ENCODE results near the gene WDR59. TPM values are rescaled to one million over a fixed set of nuclear protein-coding genes. Genes with fewer than 3 reads are reported as not detected.
"Not testable (repeated sequence)": the region's sequence is repeated elsewhere in the genome, so short reads cannot be mapped to it uniquely, and the experiment has no call there.

Gene WDR59
- total and polyA plus RNA-seq, 5 donors: 17.4 to 62.3 (median 44.5) TPM

DNA sequence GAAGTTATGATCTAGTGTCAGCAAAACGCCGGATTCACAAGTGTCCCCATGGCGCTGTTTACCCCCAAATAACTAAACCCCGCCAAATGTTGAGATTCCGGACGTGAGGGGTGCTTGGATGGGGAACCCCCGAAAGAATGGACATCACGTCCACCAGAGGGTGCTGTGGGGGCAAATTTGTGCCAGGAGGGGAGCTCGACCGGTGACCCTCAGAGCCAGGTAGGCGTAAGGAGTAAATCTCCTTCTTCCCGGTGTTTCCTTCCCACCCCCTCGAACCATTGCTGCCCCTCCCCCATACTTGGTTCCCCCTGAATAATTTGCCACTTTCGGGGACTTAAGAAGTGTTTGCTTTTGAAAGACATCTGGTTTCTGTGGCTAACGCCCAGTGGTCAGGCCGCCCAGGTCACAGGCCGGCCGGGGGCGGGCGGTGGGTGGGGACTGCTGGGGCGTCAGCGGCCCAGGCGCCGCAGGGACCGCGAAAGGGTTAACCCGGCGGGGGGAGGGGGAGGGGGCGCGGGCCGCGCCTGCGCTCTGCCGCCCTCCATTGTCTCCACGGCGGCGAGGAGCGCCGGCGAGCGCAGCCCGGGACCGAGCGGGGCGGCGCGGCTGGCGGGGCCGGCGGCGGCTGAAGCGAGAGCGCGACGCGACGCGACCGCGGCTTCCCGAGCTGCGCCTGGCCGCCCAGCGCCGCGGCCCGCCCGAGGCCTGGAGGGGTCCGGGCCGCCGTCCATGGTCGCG is 13.7 kb upstream of the WDR59 start, which contains the start of gene ZNRF1:
Gene ZNRF1 (plus strand): TSS at position 544 of the 738 bp plus-strand sequence. CDS start 648 bp downstream, outside the sequence.
- intact Hi-C loops (cut with DNase I): loop anchor here (2.0 to 5.0 kb wide), 2 partner anchors 112 to 114 kb away; no protein-coding TSS in a partner anchor
- peak; percentile 89 to 95 (median 93) for DNase-seq
- Histone ChIP-seq H3K9me3 (ENCODE audit: control insufficient read depth, low read length) (no peaks in the 10 kb centered on the region), H3K27ac (ENCODE audit: low read length) (peak within 1 kb of the TSS; percentile 89), H3K27me3 (ENCODE audit: control insufficient read depth, insufficient read depth) (no peaks in the 10 kb centered on the region), H3K4me1 (ENCODE audit: control insufficient read depth, insufficient read depth, low read length) (peaks cover 2% of the 10 kb centered on the region), H3K4me3 (ENCODE audit: low read length) (peak within 1 kb of the TSS; percentile 99)
- under 1% methylated on average over 73 of the region's 73 CpGs for WGBS
- ATAC-seq: peak; percentile 91 to 92

DNA sequence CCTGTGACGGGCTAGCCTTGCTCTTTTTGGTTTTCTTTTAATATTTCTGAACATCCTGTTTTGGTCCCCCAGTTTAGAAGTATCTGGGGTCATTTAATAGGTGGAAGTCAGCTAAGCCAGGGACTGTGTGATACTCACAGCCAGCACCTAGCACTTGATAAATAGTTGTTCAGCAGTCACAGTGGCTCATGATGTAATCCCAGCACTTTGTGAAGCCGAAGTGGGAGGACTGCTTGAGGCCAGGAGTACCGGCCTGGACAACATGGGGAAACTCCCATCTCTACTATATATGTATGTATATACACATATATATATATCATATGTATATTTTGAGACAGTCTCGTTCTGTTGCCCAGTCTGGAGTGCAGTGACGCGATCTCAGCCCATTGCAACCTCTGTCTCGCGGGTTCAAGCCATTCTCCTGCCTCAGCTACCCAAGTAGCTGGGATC is 12.1 kb upstream of the WDR59 start:
- DNase-seq (no peak), ATAC-seq (no peak)
- Histone ChIP-seq H3K4me1 (ENCODE audit: control insufficient read depth, insufficient read depth, low read length) (peaks cover 2% of the 10 kb centered on the region), H3K4me3 (ENCODE audit: low read length) (no peak overlapping the region), H3K27me3 (ENCODE audit: control insufficient read depth, insufficient read depth) (no peaks in the 10 kb centered on the region), H3K27ac (ENCODE audit: low read length) (no peak overlapping the region), H3K9me3 (ENCODE audit: control insufficient read depth, low read length) (no peaks in the 10 kb centered on the region)
- intact Hi-C loops (cut with DNase I): loop anchor here in 1 of 4 donors (5.0 kb wide), 1 partner anchor 115 kb away; no protein-coding TSS in a partner anchor
- WGBS: 77% methylated on average over 8 of the region's 8 CpGs

DNA sequence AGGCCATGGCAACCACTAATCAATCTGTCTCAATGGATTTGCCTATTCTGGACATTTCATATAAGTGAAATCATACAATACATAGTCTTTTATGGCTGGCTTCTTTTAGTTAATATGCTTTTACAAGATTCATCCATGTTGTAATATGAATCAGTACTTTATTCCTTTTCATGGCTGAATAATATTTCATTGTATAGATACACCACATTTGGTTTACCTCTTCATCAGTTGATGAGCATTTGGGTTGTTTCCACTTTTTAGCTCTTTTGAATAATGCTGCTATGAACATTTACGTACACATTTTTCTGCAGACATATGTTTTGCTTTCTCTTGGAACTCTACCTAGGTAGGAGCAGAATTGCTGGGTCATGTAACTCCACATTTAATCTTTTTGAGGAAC is 11.1 kb upstream of the WDR59 start:
- ATAC-seq: no peak

GRCh38 chr16:74991593-74992403 is 6.9 kb upstream of the WDR59 start:
- Histone ChIP-seq H3K27me3 (ENCODE audit: control insufficient read depth, insufficient read depth) (no peaks in the 10 kb centered on the region), H3K4me3 (ENCODE audit: low read length) (no peak overlapping the region), H3K27ac (ENCODE audit: low read length) (peak overlapping the region; percentile 15), H3K4me1 (ENCODE audit: control insufficient read depth, insufficient read depth, low read length) (peaks cover 2% of the 10 kb centered on the region), H3K9me3 (ENCODE audit: control insufficient read depth, low read length) (no peaks in the 10 kb centered on the region)
- ATAC-seq (peak; percentile 60 to 62), DNase-seq (no peak)
- WGBS: 42% methylated on average over 13 of the region's 13 CpGs
- intact Hi-C loops (cut with DNase I): no loop called here

More for the DNA sequence above, 11.1 kb upstream of the WDR59 start:
- 97% methylated on average over 1 of the region's 1 CpG for WGBS
- no peaks in the 10 kb centered on the region for H3K27me3 ChIP-seq (ENCODE audit: control insufficient read depth, insufficient read depth)
- H3K9me3 ChIP-seq (ENCODE audit: control insufficient read depth, low read length): no peaks in the 10 kb centered on the region
- no peak overlapping the region for H3K27ac ChIP-seq (ENCODE audit: low read length)
- DNase-seq: no peak
- H3K4me3 ChIP-seq (ENCODE audit: low read length): no peak overlapping the region
- intact Hi-C loops (cut with DNase I): loop anchor here in 1 of 4 donors (5.0 kb wide), 1 partner anchor 116 kb away; no protein-coding TSS in a partner anchor
- peaks cover 2% of the 10 kb centered on the region for H3K4me1 ChIP-seq (ENCODE audit: control insufficient read depth, insufficient read depth, low read length)

- intact Hi-C loops (cut with DNase I): no loop called here
- peaks cover 2% of the 10 kb centered on the region for H3K4me1 ChIP-seq (ENCODE audit: control insufficient read depth, insufficient read depth, low read length)
- H3K27me3 ChIP-seq (ENCODE audit: control insufficient read depth, insufficient read depth): no peaks in the 10 kb centered on the region
- ATAC-seq (no peak), DNase-seq (no peak)
- no peak overlapping the region for H3K27ac ChIP-seq (ENCODE audit: low read length)
- H3K9me3 ChIP-seq (ENCODE audit: control insufficient read depth, low read length): no peaks in the 10 kb centered on the region
- no peak overlapping the region for H3K4me3 ChIP-seq (ENCODE audit: low read length)
- 80% methylated on average over 5 of the region's 5 CpGs for WGBS
Measured at GRCh38 chr16:74991268-74991592, 6.3 kb upstream of the WDR59 start.

GRCh38 chr16:74990832-74991231 is 5.9 kb upstream of the WDR59 start:
- peaks cover 2% of the 10 kb centered on the region for H3K4me1 ChIP-seq (ENCODE audit: control insufficient read depth, insufficient read depth, low read length)
- no peak for DNase-seq
- no peak overlapping the region for H3K4me3 ChIP-seq (ENCODE audit: low read length)
- no peaks in the 10 kb centered on the region for H3K27me3 ChIP-seq (ENCODE audit: control insufficient read depth, insufficient read depth)
- 96% methylated on average over 10 of the region's 10 CpGs for WGBS
- no peak overlapping the region for H3K27ac ChIP-seq (ENCODE audit: low read length)
- ATAC-seq: no peak
- intact Hi-C loops (cut with DNase I): no loop called here
- no peaks in the 10 kb centered on the region for H3K9me3 ChIP-seq (ENCODE audit: control insufficient read depth, low read length)

DNA sequence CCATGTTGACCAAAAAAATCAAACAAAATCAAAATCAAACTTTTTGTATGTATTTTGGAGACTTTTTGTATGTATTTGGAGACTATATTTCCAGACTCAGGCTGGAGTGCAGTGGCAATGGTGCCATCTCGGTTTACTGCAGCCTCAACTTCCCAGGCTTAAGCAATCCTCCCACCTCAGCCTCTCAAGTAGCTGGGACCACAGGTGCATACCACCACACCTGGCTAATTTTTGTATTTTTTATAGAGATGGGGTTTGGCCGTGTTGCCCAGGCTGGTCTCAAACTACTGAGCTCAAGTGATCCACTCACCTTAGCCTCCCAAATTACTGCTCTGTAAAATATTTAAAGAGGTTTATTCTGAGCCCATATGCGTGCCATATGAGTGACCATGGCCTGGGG is 4.9 kb upstream of the WDR59 start:
- WGBS: 90% methylated on average over 3 of the region's 3 CpGs
- H3K4me3 ChIP-seq (ENCODE audit: low read length); H3K9me3 ChIP-seq (ENCODE audit: control insufficient read depth, low read length); H3K27ac ChIP-seq (ENCODE audit: low read length); ATAC-seq; intact Hi-C loops (cut with DNase I); H3K4me1 ChIP-seq (ENCODE audit: control insufficient read depth, insufficient read depth, low read length); DNase-seq; H3K27me3 ChIP-seq (ENCODE audit: control insufficient read depth, insufficient read depth): not testable (repeated sequence)

DNA sequence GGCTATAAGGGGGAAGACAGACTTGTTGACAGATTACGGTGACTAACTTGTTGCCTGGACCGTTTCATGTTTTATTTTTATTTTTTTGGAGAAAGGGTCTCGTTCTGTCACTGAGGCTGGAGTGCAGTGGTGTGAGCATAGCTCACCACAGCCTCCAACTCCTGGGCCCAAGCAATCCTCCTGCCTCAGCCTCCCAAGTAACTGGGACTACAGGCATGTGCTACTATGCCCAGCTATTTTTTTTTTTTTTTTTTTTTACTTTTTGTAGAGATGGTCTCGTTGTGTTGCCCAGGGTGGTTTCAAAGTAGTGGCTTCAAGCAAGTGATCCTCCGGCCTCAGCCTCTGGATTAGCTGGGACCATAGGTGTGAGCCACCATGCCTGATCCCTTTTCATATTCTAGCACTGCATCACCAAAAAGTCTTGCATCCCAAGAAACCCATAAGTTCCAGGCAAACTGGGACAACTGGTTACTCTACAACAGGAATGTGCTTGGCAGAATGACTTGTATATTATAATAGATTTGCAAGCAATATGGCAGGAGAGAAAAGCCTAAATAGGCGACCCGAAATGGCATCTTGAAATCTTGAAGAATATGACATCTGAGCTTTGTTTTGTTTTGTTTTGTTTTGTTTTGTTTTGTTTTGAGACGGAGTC is 2.2 kb upstream of the WDR59 start:
- intact Hi-C loops (cut with DNase I): no loop called here
- 73% methylated on average over 8 of the region's 8 CpGs for WGBS
- ATAC-seq: no peak
- no peak overlapping the region for H3K27ac ChIP-seq (ENCODE audit: low read length)
- DNase-seq: no peak
- no peak overlapping the region for H3K4me3 ChIP-seq (ENCODE audit: low read length)
- H3K9me3 ChIP-seq (ENCODE audit: control insufficient read depth, low read length): no peaks in the 10 kb centered on the region
- H3K27me3 ChIP-seq (ENCODE audit: control insufficient read depth, insufficient read depth): no peaks in the 10 kb centered on the region
- no peaks in the 10 kb centered on the region for H3K4me1 ChIP-seq (ENCODE audit: control insufficient read depth, insufficient read depth, low read length)

GRCh38 chr16:74984194-74984528 is 762 bp downstream of the WDR59 start:
- H3K9me3 ChIP-seq (ENCODE audit: control insufficient read depth, low read length): no peaks in the 10 kb centered on the region
- H3K4me3 ChIP-seq (ENCODE audit: low read length): peak overlapping the region; percentile 84
- no peaks in the 10 kb centered on the region for H3K27me3 ChIP-seq (ENCODE audit: control insufficient read depth, insufficient read depth)
- no peak overlapping the region for H3K27ac ChIP-seq (ENCODE audit: low read length)
- ATAC-seq (no peak), DNase-seq (no peak)
- H3K4me1 ChIP-seq (ENCODE audit: control insufficient read depth, insufficient read depth, low read length): no peaks in the 10 kb centered on the region
- intact Hi-C loops (cut with DNase I): no loop called here
- 27% methylated on average over 13 of the region's 13 CpGs for WGBS

DNA sequence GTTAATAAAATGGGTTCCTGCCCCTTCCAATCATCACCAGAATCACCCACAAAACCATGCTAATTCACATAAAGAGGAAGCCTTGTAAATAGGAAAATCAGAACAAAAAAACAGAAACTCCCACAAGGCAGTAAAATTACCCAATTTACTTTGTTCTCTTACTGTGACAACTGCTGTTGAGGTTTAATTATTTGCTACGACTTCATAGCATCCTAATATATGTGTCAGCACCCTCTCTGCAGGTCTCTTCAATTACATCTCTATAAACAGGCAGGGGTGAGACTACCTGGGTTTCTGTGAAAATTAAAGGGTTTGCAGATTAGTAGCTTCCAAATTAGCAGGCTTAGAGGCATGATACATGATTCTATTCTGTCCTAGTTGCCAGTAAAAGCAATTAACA is 2.7 kb downstream of the WDR59 start:
- no peak for ATAC-seq
- no peaks in the 10 kb centered on the region for H3K27me3 ChIP-seq (ENCODE audit: control insufficient read depth, insufficient read depth)
- intact Hi-C loops (cut with DNase I): no loop called here
- H3K4me3 ChIP-seq (ENCODE audit: low read length): no peak overlapping the region
- no peaks in the 10 kb centered on the region for H3K9me3 ChIP-seq (ENCODE audit: control insufficient read depth, low read length)
- no peak for DNase-seq
- no peak overlapping the region for H3K27ac ChIP-seq (ENCODE audit: low read length)
- 83% methylated on average over 1 of the region's 1 CpG for WGBS
- H3K4me1 ChIP-seq (ENCODE audit: control insufficient read depth, insufficient read depth, low read length): peaks cover 2% of the 10 kb centered on the region

- Histone ChIP-seq H3K27me3 (ENCODE audit: control insufficient read depth, insufficient read depth) (no peaks in the 10 kb centered on the region), H3K4me3 (ENCODE audit: low read length) (no peak overlapping the region), H3K27ac (ENCODE audit: low read length) (no peak overlapping the region), H3K4me1 (ENCODE audit: control insufficient read depth, insufficient read depth, low read length) (peaks cover 2% of the 10 kb centered on the region), H3K9me3 (ENCODE audit: control insufficient read depth, low read length) (no peaks in the 10 kb centered on the region)
- DNase-seq (no peak), ATAC-seq (no peak)
- intact Hi-C loops (cut with DNase I): no loop called here
- 85% methylated on average over 5 of the region's 5 CpGs for WGBS
Measured at GRCh38 chr16:74975591-74975990, 9.3 kb downstream of the WDR59 start.
